Myocyte (in vitro differentiated cells): ENCODE data around the gene SLC17A9. TPM values are rescaled to one million over a fixed set of nuclear protein-coding genes. Genes with fewer than 3 reads are reported as not detected.
"Not testable (repeated sequence)": the region's sequence is repeated elsewhere in the genome, so short reads cannot be mapped to it uniquely, and the experiment has no call there.

Source experiments
- DNase-seq: peaks from one replicate; pipeline ENCODE4 v3.0.0-alpha.2; 2012; ENCODE audit warnings: low read depth
- total RNA-seq: library from RNA; depleted of rRNA; stranded (reverse); fragments of >200 nt; gene quantifications from 2 replicates; pipeline ENCODE4 v1.2.3, GENCODE V29; 2014

The SLC17A9 gene
- total RNA-seq, 1 donor from 2014 or later = not detected

DNA sequence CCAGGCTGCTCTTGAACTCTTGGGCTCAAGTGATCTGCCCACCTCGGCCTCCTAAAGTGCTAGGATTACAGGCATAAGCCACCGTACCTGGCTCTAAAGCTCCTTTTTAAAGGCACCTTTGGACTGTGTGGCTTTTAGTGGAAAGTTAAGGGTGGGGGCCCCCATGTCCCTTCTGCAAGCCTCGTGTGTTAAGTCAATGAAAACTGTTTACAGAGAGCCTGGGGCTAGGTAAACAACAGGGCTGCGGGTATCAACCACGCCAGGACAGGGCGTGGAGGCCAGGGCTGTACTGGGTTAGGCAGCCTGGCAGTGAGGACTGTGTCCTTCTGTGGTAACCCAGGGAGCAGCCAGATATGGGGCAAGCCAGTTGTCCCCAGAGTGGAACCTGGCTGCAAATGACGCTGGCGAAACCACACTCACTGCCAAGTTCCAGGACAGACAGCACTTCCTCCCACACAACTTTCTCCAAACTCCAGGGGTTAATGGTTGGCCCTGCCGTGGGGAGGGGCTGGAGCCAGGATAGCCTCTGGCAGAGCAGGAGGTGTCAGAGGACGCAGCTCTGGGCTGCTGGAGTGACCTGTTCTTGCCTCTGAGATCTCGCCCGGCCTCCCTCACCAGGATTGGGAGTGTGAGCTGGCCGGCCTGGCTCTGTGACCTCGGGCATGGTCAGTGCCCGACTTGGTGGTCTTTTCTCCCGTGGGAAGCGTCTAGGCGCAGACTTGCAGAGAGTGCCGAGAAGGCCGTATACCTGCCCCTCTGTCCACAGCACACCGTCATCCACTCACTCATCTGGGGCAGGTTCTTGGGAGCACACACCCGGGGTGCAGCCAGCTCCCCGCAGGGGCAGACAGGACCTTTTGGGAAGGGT is 3.2 kb downstream of the SLC17A9 start:
- DNase-seq = peak; percentile 13

DNA sequence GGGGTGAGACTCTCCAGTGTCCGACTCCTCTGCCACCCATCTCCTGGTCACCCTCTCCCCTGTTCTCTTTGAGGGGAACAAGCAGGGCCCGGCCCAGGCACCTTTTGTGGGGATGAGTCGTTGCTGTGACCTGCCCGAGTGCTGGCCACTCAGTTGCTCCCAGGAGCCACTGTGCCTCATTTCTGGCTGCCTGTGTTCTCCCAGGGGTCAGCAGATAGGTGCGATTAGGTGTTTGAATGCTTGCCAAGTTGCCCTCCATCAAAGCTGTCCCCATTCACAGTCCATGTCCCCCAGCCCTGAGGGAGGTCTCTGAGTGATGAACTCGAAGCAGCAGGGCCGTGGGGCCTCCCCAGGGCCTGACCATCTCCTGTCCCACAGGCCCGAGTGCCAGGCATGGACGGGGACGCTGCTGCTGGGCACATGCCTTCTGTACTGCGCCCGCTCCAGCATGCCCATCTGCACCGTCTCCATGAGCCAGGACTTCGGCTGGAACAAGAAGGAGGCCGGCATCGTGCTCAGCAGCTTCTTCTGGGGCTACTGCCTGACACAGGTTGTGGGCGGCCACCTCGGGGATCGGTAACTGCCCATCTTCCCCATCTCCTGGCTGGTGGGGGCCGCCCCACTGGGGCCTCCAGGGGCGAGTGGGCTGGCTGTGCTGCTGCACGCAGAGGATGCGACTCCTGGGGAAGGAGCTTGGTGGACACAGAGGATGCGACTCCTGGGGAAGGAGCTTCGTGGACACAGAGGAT is 4.1 kb downstream of the SLC17A9 start:
- DNase-seq = no peak

DNA sequence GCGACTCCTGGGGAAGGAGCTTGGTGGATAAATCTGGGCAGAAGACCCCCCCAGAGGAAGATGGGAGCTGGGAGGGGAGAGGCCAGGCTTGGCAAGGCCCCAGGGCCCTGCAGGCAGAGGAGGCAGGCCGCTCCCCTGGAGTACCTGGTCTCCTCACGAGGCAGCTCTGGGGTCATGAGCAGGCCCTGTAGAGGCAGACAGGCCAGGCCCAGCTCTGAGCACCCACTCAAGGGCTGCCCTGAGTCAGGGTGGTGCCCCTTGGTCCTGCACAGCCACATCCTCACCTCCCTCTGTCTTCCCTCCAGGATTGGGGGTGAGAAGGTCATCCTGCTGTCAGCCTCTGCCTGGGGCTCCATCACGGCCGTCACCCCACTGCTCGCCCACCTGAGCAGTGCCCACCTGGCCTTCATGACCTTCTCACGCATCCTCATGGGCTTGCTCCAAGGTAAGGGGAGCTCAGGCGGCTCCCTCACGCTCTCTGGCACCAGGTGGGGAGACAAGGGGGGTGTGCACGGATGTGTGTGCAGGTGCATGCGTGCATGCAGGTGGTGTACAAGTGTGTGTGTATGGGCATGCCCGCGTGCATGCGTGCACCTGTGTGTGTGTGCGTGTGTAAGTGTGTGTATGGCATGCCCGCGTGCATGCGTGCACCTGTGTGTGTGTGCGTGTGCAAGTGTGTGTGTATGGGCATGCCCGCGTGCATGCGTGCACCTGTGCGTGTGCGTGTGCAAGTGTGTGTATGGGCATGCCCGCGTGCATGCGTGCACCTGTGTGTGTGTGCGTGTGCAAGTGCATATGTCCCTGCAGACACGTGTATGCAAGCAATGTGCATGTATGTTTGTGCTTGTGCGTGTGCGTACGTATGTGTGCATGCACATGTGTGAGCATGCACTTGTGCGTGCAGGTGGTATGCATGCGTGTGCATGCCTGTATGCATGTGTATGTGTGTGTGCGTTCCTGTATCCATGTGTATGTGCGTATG is 4.9 kb downstream of the SLC17A9 start:
- DNase-seq = no peak

DNA sequence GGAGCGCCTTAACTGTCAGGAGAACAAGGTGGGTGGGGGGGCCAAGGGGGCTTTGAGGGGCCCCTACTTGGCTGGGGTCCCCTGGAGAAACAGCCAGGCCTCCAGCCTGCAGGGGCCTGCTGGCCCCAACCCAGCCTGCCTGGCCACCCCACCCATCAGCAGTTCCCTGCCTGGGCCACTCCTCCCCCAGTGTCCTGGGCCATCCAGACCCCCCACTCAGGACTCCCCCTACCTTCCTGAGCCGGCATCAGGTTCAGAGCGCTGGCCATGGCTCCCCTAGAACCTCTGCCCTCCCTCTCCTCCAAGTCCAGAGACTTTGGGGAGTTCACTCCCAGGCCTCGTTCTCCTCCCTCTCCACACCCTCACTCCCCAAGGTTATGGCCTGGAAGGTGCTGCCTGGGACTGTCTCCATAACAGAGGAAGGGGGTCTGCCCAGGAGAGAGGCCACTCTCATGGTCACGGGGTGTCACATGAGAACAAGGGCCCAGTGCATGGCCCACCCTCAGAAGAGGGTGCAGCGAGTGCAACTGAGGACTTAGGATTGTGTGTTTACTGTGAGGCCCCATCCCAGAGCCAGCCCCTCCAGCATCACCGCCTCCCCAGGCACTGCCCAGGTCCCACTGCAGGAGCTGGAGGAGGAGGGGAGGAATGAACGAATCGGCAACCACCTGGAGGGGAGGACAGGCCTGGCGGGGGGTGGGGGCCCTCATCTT is 6.0 kb downstream of the SLC17A9 start:
- no peak for DNase-seq

DNA sequence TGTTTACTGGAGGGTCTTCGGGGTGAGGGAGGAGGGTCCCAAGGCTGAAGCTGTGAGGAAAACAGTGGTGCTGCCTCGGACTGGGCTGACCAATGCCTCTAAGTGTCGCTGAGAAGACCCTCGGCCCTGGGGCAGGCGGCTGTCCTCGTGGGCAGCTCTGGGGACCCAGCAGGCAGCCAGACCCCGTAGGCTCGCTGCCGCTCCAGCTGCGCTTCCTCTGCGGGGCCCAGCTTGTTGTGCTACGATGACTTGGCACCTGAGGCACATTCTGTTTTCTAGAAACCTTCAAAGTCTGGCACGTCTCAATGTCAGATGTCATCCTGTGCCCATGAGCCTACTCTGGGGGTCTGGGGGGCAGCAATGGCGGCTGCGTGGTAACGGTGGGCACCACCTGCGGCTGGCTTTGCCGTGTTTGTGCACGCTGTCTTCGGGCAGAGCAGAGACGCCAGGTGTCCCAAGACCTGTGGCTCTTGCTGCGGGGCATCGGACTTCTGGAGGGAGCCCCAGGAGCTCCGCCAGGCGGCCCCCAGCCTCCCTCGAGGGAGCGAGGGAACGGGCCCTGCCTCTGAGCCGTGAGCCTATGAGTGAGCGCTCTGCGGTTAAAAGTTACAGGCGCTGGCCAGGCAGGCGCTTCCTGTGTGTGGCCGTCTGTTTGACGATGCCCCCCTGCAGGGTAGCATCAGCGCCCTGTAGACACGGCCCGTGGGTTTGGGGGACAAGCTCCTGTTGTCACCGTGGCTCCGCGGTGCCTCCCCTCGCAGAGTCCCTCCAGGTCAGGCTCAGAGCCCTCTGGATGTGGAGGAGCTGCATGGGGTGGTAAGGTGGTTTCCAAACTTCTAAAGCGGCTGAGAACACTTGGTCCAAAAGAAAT is 6.8 kb downstream of the SLC17A9 start:
- no peak for DNase-seq

DNA sequence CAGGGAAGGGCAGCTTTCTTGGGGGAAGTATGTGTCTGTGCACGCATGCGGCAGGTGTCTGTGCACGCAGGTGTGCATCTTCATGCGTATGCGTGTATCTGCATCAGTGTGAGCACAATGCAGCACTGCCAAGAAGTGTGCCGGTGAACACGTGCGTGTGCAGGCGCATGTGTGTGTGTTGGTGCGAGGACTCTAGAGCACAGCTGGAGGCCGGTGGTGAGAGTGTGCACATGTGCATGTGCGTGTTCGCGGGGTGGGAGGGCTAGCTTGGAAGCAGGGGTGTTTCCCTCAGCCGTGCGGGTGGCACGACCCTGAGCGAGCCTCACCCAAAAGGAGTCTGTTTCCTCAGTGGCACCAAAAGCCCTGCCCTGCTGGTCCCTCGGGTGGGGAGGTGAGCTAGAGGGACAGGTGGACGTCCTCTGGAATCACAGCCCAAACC is 7.5 kb downstream of the SLC17A9 start:
- DNase-seq = no peak

DNA sequence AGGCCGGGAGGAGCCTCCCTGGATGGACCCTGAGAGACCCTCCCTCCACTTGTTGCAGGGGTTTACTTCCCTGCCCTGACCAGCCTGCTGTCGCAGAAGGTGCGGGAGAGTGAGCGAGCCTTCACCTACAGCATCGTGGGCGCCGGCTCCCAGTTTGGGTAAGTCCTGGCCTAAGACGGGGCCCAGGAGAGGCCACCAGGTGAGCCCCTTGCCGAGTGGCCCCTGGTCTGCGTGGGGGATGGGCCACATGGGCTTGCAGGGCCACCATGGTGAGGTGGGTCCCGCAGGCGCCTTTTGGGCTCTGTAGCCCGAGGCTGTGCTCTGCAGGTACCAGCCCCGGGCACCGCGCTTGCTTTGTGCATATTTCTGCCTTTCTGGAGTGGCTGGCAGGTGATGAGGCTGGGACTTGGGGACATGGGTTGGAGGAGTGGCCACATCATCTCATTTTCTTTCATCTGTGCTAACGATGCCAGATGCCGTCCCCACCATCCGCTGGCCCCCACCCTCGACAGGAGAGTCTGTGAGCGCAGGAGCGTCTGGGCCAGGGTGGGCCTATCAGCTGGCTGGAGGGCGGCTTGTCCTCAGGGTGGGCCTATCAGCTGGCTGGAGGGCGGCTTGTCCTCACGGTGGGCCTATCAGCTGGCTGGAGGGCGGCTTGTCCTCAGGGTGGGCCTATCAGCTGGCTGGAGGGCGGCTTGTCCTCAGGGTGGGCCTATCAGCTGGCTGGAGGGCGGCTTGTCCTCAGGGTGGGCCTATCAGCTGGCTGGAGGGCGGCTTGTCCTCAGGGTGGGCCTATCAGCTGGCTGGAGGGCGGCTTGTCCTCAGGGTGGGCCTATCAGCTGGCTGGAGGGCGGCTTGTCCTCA is 8.2 kb downstream of the SLC17A9 start:
- DNase-seq = not testable (repeated sequence)

DNA sequence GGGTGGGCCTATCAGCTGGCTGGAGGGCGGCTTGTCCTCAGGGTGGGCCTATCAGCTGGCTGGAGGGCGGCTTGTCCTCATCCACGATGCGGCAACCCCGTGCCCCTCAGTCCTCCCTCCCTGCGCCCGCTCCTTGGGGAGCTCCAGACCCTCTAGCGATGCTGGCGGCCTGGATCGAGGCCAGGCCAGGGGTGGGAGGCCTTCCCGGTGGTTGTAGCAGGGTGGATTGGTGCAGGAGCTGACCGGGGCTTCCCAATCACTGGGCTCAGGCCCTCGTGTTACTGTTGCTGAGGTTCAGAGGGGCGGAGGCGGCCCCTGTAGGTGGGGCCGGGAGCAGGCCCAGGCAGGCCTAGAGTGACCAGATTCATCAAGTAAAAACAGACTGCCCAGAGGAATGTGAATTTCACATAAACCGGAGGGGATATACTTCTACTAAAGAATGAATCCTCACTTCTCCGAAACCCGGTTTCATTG is 8.8 kb downstream of the SLC17A9 start:
- no peak for DNase-seq

DNA sequence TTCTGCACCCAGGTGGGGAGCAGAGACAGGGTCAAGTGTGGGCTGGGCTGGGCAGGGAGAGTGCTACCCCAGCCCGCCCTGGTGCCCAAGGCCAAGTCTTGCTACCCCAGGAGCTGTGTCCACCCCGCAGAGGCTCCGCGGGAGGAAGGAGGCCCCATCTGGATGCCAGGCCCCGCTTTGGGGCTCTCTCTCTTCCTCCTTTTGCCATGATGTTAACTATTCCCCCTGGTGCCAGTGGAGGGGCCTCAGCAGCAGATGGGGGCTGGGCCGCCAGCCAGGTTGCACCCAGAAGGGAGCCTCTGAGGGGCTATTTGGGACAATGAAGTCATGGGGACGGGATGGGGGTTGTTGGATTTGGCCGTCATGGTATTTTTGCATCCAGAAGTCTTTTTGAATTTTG is 9.3 kb downstream of the SLC17A9 start:
- DNase-seq = no peak

DNA sequence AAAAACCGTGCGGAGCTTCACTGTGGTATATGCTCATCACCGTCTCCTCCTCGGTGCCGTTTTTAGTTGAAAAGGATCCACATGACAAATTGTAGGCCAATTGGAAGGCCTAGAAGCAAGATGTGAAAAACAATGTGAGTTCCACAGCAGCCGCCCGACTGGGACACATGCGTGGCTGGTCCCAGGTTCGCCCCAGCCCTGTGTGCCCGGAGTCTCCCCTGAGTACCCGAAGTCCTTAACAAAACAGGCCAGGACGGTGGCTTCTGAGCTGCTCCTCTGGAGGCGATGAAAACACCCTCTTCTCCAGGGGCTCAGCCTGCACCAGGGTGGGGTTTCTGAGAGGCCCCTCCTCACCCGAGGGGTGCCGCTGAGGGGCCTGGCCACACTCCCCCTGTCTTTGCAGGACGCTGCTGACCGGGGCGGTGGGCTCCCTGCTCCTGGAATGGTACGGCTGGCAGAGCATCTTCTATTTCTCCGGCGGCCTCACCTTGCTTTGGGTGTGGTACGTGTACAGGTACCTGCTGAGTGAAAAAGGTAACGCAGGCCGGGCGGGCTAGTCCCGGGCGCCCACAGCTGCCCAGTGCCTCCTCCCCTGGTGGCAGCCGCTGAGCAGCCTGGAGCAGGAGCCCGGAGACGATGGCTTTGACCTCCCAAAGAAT is 9.8 kb downstream of the SLC17A9 start:
- no peak for DNase-seq

DNA sequence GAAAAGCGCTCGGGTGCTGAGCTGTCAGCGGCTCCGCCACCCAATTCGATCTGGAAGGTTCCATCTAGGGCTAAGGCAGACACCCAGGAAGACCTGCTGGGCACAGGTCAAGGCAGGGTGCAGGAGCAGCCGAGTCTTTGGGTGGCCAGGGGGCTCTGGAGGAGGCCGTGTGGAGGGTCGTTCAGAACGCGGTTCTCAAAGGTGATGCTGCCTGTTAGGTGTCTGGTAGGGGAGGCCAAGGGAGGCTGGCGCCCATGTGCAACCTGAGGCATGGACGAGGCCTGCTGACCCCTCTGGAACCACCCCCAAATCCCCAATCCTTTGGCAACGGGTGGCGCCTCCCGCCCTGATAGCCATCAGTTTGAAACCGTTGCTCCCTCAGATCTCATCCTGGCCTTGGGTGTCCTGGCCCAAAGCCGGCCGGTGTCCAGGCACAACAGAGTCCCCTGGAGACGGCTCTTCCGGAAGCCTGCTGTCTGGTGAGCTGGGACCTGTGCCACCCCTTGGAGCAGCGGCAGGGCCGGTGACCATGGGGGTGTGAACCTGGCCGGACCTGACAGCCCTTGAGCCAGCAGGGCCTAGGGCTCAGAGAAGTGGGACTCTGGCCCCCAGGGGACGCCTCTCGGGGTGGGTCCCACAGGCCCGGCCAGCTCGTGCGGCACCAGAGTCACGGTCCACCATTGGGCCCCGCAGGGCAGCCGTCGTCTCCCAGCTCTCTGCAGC is 10.5 kb downstream of the SLC17A9 start:
- DNase-seq = no peak

DNA sequence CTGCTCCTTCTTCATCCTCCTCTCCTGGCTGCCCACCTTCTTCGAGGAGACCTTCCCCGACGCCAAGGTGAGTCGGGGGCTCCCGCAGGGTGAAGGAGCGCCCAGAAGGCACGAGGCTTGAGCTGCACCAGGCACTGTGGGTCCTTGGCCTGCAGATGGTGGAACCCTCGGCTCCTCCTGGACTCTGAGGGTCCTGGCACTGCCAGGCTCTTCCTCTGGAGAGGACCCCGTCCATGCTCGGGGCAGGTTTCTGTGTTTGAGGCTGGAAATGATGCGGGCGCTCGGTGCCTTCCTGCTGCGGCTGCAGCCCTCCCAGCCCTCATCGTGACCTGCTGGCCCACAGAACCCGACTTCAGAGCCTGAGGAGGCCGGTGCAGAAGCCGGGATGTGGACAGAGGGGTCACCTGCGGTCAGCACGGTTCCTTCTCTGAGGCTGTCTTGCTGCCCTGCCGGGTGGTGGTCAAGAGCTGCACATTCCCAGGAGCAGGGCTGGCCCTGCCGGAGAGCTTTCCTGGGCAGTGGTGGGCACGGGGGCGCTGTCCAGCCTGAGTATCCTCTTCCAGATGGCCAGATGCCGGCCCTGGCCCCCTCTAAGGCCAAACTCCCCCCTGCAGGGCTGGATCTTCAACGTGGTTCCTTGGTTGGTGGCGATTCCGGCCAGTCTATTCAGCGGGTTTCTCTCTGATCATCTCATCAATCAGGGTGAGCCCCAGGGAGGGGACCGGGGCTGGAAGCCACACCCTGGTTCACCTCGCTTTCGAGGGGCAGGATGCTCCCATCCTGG is 11.3 kb downstream of the SLC17A9 start:
- no peak for DNase-seq

DNA sequence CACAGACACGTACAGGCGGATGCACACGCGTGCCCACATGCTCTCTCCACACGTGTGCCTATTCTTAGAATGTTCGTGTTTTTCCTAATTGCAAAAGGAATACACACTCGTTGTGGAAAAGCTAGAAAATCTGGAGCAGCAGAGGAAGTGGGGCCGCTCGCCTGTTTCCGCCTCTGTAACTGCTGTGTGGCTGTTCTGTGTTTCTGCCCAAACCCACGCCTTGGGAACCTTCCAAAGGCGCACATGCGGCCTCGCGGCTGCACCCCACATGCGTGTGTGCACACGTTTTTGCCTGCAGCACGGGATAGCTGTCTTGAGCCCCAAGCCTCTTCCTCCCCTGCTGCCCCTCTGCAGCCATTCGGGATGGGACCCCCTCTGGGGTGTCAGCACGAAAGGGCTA is 12.2 kb downstream of the SLC17A9 start:
- no peak for DNase-seq

DNA sequence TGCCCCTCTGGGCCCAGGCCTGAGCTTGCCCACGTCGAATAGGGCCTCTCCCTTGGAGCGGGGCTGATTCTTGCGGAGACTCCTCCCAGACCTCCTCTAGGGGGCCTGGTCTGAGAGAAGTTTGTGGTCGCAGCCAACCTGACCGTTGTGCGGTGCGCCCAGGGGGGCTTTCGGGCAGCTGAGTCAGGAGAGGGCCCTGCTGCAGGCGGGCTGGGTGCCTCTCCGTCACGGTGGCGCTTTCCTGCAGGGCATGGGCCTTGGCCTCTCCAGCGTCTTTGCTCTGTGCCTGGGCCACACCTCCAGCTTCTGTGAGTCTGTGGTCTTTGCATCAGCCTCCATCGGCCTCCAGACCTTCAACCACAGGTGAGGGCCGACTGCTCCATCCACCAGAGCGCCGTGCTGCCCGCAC is 12.9 kb downstream of the SLC17A9 start:
- DNase-seq = no peak

DNA sequence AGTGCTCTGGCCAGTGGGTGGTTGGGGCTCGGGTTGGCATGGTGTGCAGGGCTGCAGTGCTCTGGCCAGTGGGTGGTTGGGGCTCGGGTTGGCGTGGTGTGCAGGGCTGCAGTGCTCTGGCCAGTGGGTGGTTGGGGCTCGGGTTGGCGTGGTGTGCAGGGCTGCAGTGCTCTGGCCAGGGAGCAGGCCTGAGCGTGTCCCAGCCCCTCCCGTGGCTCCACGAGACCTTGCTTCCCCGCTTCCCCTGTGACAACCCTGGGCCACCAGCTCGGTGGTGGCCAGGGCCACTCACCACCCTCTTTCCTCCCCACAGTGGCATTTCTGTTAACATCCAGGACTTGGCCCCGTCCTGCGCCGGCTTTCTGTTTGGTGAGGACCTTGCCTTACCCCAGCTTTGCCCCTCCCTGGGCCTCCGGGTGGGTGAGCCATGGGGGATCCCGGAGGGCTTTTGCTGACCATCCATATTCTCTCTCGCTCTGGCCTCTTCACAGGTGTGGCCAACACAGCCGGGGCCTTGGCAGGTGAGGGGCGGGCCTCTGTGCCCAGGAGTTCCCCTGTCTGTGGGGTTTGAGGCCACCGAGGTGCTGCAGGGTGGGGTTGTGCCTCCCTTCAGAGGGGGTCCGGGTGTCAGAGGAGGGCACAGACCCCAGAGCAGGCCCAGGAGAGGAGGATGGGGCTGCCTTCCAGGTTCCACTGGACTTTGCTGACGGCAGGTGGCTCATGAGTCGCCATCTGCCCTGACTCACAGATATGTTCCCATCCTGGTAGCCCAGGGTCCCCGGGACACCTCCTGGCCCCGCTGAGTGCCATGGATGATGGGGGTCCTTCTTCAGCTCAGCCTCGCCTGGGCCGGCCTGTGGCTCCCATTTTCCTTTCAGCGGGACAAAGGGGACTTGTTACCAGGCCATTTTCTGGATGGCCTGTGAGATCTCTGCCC is 14.0 kb downstream of the SLC17A9 start:
- DNase-seq = no peak
